Inflammatory macrophage treated with lipopolysaccharide for 4 hours (primary cell): ENCODE measurements around the gene KIF18B.
A peak's percentile ranks its signal among the peaks of the same experiment; 100 is the strongest.

ENCODE experiments used
- DNase-seq: peaks from one replicate; pipeline ENCODE4 v3.0.0-alpha.2; 2020

The KIF18B gene

DNA sequence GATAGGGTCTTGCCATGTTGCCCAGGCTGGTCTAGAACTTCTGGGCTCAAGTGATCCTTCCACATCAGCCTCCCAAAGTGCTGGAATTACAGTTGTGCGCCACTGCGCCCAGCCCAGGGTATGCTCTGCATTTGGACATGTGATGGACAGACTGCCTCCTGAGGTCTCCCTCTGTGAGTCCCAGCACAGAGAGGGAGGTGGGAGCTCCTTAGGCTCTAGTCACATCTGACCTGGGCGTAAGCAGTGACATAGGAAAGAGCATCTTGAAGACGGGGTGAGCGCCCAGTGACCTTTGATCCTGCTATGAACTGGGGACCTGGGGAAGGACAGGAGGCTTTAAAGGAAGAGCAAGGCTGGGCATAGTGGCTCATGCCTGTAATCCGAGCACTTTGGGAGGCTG, 30.1 kb downstream of the KIF18B start:
- no peak for DNase-seq

DNA sequence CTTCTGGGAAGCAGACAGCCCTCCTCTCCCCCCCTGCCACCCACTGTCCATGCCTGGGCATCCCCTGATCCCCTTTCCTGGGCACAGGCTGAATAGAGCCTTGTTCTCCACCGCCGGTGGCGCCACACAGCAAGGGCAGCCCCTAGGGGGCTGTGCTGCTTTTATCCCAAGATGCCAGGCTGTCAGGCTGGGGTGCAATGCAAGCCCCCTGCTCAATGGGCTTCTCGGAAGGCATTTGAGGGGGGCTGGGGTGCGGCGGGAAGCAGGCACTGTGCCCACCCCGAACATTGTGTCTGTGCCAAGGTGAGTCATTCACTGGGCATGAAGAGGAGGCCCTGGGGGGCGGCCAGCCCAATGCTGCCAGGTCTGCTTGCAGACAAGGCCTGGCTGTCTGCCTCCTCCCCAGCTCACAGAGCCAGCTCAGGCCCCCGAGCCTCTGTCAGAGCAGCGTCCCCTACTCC, 30.8 kb downstream of the KIF18B start:
- DNase-seq = no peak

DNA sequence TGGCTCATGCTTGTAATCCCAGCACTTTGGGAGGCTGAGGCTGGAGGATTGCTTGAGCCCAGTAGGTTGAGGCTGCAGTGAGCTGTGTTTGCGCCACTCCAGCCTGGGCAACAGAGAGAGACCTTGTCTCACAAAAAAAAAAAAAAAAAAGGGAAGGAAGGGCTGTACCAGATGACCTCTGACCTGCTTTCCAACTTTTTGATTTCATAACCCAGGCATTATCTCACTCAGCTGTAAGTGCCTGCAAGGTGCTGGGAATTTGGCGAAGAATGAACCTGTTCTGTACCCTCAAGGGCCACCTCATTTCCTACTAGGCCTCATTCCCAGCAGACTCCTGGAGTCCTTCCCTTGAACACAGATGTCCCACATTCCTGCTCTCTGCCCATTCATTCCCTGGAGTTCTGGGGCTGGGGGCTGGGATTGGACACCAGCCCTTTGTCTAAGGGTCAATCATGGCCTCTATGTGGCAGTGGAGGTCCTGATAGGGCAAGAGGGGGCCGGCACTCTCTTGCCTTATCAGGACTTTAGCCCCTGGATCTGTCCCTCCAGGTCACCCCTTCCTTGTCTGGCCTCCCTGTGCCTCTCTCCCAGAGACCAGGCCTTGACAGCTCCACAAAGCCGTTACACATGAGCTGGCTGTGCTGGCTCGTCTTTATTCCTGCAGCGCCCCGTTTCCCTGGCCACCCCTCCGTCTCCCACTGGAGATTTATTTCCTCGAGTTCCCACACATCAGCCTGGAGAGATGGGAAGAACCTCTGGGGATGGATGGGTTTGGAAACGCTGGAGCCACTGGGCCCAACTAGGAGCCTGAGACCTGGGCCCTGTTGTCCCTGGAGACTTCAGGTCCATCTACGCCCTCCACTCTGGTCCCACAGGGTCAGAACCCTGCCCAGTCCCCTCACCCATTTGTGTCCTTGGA, 31.5 kb downstream of the KIF18B start:
- peak; percentile 73 for DNase-seq

DNA sequence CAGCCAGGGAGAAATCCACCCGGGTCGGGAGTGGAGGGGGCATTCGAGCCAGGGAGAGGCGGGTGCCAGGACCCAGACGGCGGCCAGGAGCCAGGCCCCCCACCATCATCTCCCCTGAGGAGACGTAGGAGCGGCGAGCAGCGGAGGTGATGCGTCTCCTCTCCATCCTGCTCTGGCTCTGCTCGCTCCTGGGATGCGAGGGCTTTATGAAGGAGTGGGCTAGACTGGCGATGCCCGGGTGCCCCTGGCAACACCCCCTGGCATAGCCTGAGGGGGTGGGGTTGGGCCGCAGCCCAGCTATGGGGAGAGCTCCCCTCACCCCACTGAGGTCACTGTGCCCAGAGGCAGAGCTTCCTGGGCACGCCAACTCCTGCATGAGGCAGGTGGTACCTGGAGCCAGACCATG, 32.2 kb downstream of the KIF18B start, which contains the start of gene GFAP:
Gene GFAP (minus strand): TSS at position 180 of the 406 bp plus-strand sequence. CDS start 14 bp downstream, at position 166.
- DNase-seq = no peak

- DNase-seq = no peak
Observed at GRCh38 chr17:44914698-44915271, 32.8 kb downstream of the KIF18B start.

DNA sequence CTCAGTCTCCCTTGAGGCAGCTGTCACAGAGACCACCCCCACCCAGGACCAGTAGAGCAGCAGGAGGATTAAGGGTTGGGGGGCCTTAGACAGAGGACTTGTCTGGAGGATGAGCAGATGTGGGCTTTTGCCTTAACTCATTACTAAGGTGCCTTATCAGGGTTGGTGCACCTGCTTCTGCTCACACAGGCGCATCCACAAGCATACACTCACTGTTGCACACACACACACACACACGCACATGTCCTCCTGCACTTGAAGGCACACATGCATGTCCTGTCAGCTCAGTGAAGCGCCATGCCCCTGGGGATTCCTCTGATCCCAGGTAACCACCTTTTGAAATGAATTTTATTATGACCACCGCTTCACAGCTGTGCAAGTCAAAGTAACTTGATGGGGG, 33.4 kb downstream of the KIF18B start:
- DNase-seq = no peak

- DNase-seq = no peak
Observed at GRCh38 chr17:44913676-44914075, 33.9 kb downstream of the KIF18B start.

GRCh38 chr17:44912763-44913544, 34.6 kb downstream of the KIF18B start:
- no peak for DNase-seq

DNA sequence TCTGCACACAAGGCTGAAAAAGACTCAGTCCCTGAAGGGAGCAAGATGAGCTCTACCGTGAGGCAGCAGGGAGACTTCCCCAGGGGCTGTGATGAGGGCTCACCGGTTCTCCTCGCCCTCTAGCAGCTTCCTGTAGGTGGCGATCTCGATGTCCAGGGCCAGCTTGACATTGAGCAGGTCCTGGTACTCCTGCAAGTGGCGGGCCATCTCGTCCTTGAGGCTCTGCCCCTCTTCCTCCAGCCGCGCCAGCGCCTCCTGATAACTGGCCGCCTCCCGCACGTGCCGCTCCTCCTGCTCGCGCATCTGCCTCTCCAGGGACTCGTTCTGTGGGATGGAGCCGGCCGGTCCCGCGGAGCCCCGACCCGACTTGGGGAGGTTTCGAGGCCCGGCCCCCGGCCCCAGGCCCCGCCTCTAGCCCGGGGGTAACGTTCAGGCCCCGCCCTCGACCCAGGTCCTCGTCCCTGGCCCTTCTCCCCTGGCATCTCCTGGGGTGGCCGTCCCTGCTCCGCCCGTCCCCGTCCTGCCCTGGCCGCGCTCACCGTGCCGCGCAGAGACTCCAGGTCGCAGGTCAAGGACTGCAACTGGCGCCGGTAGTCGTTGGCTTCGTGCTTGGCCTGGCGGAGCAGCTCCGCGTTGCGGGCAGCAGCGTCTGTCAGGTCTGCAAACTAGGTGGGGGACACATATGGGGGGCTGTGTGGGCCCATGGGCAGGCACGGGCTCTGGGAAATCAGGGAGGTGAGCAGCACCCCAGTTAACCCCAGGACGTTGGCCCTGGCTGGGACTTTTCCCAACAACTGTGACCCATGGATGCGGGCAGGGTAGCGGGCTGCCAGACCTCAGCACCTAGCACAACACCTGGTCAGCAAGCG, 36.2 kb downstream of the KIF18B start:
- peak; percentile 45 for DNase-seq

- no peak for DNase-seq
Observed at GRCh38 chr17:44910231-44911106, 37.1 kb downstream of the KIF18B start.

GRCh38 chr17:44909681-44910144, 37.9 kb downstream of the KIF18B start:
- DNase-seq = no peak

GRCh38 chr17:44908761-44909326, 38.7 kb downstream of the KIF18B start:
- DNase-seq = no peak

DNA sequence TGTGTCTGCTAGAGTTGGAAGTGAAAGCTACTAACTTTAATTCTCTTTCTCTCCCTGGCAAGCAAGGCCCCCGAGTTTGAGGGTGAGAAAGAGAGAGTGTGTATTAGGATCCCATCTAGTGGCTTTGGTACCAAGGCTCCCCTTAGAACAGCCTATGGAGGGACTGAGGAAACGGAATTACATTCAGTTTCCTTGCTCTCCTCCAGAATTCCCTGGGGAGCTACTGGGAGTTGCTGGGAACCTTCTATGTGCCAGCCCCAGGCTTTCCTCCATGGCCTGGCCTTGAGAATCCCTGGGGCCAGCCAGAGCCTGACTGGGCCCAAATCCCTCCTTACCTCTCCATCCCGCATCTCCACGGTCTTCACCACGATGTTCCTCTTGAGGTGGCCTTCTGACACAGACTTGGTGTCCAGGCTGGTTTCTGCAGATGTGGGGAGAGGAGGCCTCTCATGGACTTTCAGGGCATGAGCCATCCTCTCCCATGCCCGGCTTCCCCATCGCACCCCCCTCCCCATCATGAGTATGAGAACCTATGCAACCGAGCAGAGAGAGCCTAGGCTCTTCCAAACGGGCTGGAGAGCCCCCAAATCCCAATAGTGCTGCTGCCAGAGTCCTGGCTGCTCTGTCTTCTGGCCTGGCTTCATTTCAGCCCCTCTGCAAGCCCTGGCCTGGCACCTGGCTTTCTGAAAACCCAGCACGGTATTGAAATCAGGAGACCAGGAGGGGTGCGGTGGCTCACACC, 39.7 kb downstream of the KIF18B start:
- no peak for DNase-seq

- DNase-seq = no peak
Observed at GRCh38 chr17:44906763-44907728, 40.5 kb downstream of the KIF18B start.

DNA sequence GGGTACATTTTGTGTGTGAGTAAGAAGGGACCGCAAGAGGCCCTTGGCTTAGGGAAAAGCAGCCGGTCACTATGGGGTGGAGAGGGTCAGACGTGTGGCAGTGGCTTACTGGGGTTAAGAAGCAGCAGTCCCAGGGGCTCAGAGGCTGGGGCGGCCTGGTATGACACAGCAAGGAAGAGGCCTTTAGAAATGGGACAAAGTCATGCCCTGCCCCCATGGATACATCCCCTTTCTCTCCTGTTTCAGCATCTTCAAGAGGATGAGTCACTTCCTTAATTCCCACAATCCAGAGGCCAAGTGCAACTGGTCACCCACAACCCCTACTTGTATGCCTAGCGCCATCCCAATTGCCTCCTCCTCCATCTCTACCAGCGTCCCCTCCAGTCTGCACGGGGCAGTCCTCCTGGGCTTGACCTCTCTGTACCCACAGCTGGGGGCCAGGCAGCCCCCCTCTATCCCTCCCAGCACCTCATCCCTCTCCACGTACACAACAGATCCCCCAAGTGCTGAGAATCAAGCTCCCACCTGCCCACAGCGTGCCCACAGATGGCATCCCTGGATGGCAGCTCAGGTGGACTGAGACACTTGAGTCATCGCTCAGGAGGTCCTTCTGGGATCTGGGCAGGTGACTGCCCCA, 41.4 kb downstream of the KIF18B start:
- DNase-seq = peak; percentile 77

DNA sequence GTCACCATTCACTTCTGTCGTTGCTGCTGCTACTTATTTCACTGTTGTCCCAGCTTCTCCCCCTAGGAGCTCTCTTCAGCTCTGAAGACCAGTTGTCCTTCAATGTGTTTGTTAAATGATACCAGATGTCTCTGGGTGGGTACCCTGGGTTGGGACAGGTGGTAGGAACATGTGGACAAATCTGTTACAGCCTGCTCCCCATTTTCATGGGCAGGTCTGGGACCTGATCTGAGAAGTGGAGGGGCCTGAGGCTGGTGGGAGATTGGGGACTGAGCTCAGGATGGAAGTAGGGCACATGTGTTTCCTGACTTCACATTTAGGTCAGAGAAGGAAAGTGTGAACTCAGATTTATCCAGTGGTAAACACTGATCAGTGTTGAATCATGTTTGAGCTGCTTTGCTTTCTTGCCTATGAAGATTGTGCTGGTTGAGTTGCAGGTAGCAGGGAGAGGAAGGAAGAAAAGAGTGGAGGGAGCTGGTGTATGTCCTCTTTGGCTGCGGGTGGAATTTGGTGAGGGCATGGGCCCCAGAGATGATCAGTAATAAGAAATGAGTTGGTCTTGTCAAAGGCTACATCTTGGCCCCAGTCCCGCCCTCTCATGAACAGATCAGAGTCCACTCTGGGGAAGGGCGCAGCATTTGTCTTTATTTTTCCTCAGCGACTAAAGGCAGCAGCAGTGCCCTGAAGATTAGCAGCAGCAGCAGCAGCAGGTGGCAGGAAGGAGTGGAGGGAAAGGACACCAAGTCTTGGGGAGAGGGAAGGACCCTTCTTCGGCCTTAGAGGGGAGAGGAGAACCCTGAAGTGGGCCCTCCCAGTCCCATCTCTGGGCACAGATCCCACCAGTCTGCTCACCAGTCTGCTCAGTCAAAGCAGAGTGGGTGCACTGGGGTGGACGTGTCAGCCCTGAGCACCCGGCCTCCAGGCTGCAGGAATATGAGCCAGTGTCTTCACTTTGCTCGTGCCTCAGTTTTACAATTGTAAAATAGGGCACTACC, 42.3 kb downstream of the KIF18B start:
- DNase-seq = no peak
